Measurements from ENCODE around the gene VAMP1. TPM values are rescaled to one million over a fixed set of nuclear protein-coding genes. Genes with fewer than 3 reads are reported as not detected.

Gene VAMP1
- total and polyA plus RNA-seq, 4 donors = 4.7 to 14.1 (median 6.3) TPM

DNA sequence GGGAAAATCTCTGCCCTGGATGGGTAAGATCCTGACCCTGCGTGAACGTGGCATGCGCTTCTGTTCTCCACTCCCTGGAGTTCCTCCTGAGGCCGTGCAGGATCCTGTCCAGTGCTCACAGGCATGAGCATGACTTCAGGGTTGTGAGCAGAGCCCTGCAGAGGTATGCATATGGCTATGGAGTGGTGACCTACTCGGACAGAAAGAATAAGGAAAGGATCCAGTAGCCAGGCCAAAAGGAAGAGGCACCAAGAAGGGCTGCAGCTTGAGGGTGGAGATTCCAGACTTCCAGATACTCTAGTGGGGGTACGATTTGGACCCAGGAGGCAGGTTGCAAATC is 46.5 kb downstream of the VAMP1 start:
- DNase-seq = no peak
- no peaks in the 10 kb centered on the region for H3K9me3 ChIP-seq (ENCODE audit: control insufficient read depth in 4 of 4, insufficient read depth in 3 of 4, low read length in 3 of 4)
- 50 to 67% methylated on average over 6 of the region's 6 CpGs for WGBS, 2 donors
- no peak for ATAC-seq (ENCODE audit: insufficient read depth, low FRiP score)
- peaks cover 0 to 3% (median 0%) of the 10 kb centered on the region in 5 donors for H3K4me1 ChIP-seq (ENCODE audit: control insufficient read depth in 5 of 5, insufficient read depth in 5 of 5, low read length in 5 of 5)
- H3K36me3 ChIP-seq (ENCODE audit: control insufficient read depth in 4 of 4, insufficient read depth in 4 of 4, low read length in 4 of 4) = no peaks in the 10 kb centered on the region
- H3K9ac ChIP-seq (ENCODE audit: insufficient read depth in 1 of 2, low read length in 2 of 2) = no peak overlapping the region
- peak overlapping the region in 1 of 2 donors; percentile 1 for H3K27ac ChIP-seq (ENCODE audit: low read depth in 1 of 2, low read length in 1 of 2)
- no peak overlapping the region for H3K4me3 ChIP-seq
- no peaks in the 10 kb centered on the region for H3K27me3 ChIP-seq (ENCODE audit: control insufficient read depth in 3 of 3, insufficient read depth in 3 of 3, low read length in 2 of 3)
- TF ChIP-seq, protein P1, sequence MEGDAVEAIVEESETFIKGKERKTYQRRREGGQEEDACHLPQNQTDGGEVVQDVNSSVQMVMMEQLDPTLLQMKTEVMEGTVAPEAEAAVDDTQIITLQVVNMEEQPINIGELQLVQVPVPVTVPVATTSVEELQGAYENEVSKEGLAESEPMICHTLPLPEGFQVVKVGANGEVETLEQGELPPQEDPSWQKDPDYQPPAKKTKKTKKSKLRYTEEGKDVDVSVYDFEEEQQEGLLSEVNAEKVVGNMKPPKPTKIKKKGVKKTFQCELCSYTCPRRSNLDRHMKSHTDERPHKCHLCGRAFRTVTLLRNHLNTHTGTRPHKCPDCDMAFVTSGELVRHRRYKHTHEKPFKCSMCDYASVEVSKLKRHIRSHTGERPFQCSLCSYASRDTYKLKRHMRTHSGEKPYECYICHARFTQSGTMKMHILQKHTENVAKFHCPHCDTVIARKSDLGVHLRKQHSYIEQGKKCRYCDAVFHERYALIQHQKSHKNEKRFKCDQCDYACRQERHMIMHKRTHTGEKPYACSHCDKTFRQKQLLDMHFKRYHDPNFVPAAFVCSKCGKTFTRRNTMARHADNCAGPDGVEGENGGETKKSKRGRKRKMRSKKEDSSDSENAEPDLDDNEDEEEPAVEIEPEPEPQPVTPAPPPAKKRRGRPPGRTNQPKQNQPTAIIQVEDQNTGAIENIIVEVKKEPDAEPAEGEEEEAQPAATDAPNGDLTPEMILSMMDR (IDR thresholded peaks at IDR 0.05; ENCODE audit: control extremely low read depth, extremely low read depth) = no peak

DNA sequence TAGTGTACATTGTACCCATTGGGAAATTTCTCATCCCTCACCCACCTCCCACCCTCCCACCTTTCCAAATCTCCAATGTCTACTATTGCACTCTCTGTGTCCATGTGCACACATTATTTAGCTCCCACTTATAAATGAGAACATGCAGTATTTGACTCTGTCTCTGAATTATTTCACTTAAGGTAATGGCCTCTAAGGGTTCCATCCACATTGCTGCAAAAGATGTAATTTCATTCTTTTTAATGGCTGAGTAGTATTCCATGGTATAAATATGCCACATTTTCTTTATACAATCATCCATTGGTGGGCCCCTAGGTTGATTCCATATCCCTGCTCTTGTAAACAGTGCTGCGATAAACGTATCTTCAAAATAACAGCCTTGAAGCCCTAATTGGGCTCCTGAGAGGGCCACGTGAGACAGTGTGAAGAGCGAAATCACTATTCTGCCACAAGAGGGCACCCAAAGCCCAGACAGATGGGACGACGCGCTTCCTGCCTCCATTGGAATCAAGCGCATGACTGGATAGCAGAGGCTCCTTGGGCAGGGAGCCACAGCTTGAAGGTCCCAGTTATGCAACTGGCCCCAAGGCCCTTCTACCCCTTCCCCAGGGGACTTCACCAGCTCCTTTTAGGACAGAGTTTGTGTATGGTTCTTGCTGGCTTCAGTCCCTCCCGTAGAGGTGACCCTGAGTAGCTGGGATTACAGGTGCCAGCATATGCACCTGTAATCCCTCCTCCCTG is 47.0 kb downstream of the VAMP1 start:
- DNase-seq (peak; percentile 83 to 93 (median 92)), ATAC-seq (ENCODE audit: insufficient read depth, low FRiP score) (peak; percentile 89)
- Histone ChIP-seq H3K9ac (ENCODE audit: insufficient read depth in 1 of 2, low read length in 2 of 2) (no peak overlapping the region), H3K4me3 (no peak overlapping the region), H3K27ac (ENCODE audit: low read depth in 1 of 2, low read length in 1 of 2) (peak overlapping the region in 1 of 2 donors; percentile 1), H3K36me3 (ENCODE audit: control insufficient read depth in 4 of 4, insufficient read depth in 4 of 4, low read length in 4 of 4) (no peaks in the 10 kb centered on the region), H3K9me3 (ENCODE audit: control insufficient read depth in 4 of 4, insufficient read depth in 3 of 4, low read length in 3 of 4) (no peaks in the 10 kb centered on the region), H3K4me1 (ENCODE audit: control insufficient read depth in 5 of 5, insufficient read depth in 5 of 5, low read length in 5 of 5) (peaks cover 0 to 3% (median 0%) of the 10 kb centered on the region in 5 donors), H3K27me3 (ENCODE audit: control insufficient read depth in 3 of 3, insufficient read depth in 3 of 3, low read length in 2 of 3) (no peaks in the 10 kb centered on the region)
- TF ChIP-seq, protein P1 (IDR thresholded peaks at IDR 0.05; ENCODE audit: control extremely low read depth, extremely low read depth) = peak; percentile 89
- WGBS, 2 donors = 5 to 6% methylated on average over 9 of the region's 9 CpGs

DNA sequence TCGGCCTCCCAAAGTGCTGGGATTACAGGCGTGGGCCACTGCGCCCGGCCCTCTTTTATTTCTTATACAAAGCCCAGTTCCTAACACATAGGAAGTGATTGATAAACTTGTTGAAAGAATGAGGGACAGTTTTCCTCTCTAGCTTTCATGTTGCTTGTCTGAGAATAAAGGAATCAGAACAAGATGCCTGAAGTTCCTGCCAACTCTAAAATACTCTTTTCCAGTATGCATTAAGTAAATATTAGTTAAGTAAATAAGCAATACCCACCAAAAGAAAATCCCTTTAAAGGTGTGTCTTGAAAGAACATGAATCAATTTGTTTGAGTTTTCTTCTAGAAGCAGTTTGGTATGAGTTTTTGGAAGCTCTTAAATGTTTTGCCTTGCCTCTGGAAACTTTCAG is 50.1 kb downstream of the VAMP1 start:
- Histone ChIP-seq H3K9me3 (ENCODE audit: control insufficient read depth in 4 of 4, insufficient read depth in 3 of 4, low read length in 3 of 4) (no peaks in the 10 kb centered on the region), H3K27ac (ENCODE audit: low read depth in 1 of 2, low read length in 1 of 2) (no peak overlapping the region), H3K9ac (ENCODE audit: insufficient read depth in 1 of 2, low read length in 2 of 2) (no peak overlapping the region), H3K4me1 (ENCODE audit: control insufficient read depth in 5 of 5, insufficient read depth in 5 of 5, low read length in 5 of 5) (peaks cover 0 to 3% (median 0%) of the 10 kb centered on the region in 5 donors), H3K27me3 (ENCODE audit: control insufficient read depth in 3 of 3, insufficient read depth in 3 of 3, low read length in 2 of 3) (no peaks in the 10 kb centered on the region), H3K4me3 (no peak overlapping the region), H3K36me3 (ENCODE audit: control insufficient read depth in 4 of 4, insufficient read depth in 4 of 4, low read length in 4 of 4) (no peaks in the 10 kb centered on the region)
- WGBS, 2 donors = 36 to 72% methylated on average over 4 of the region's 4 CpGs
- ATAC-seq (ENCODE audit: insufficient read depth, low FRiP score) (no peak), DNase-seq (peak in 1 of 3 donors; percentile 12)
- TF ChIP-seq, protein P1 (IDR thresholded peaks at IDR 0.05; ENCODE audit: control extremely low read depth, extremely low read depth) = no peak
